Measurements from ENCODE around the gene EFEMP1. TPM values are rescaled to one million over a fixed set of nuclear protein-coding genes. Genes with fewer than 3 reads are reported as not detected.

The EFEMP1 gene
- polyA plus RNA-seq, 1 donor, result 29.9 TPM

- DNase-seq (ENCODE audit: low read depth), result no peak
Measured at GRCh38 chr2:55898386-55899040, 25.1 kb downstream of the EFEMP1 start.

- no peak for DNase-seq (ENCODE audit: low read depth)
Measured at GRCh38 chr2:55896633-55897032, 26.9 kb downstream of the EFEMP1 start.

- no peak for DNase-seq (ENCODE audit: low read depth)
Measured at GRCh38 chr2:55894720-55895119, 28.9 kb downstream of the EFEMP1 start.

GRCh38 chr2:55891671-55892094 lies 31.9 kb downstream of the EFEMP1 start:
- no peak for DNase-seq (ENCODE audit: low read depth)

- no peak for DNase-seq (ENCODE audit: low read depth)
Measured at GRCh38 chr2:55888936-55889335, 34.6 kb downstream of the EFEMP1 start.

- no peak for DNase-seq (ENCODE audit: low read depth)
Measured at GRCh38 chr2:55887901-55888624, 35.5 kb downstream of the EFEMP1 start.

- no peak for DNase-seq (ENCODE audit: low read depth)
Measured at GRCh38 chr2:55887351-55887750, 36.2 kb downstream of the EFEMP1 start.

GRCh38 chr2:55885944-55886281 lies 37.7 kb downstream of the EFEMP1 start:
- DNase-seq (ENCODE audit: low read depth), result no peak

GRCh38 chr2:55885127-55885943 lies 38.2 kb downstream of the EFEMP1 start:
- DNase-seq (ENCODE audit: low read depth), result no peak

- DNase-seq (ENCODE audit: low read depth), result no peak
Measured at GRCh38 chr2:55883829-55884228, 39.8 kb downstream of the EFEMP1 start.

- DNase-seq (ENCODE audit: low read depth), result no peak
Measured at GRCh38 chr2:55883357-55883756, 40.2 kb downstream of the EFEMP1 start.

GRCh38 chr2:55882954-55883353 lies 40.6 kb downstream of the EFEMP1 start:
- DNase-seq (ENCODE audit: low read depth), result no peak

- no peak for DNase-seq (ENCODE audit: low read depth)
Measured at GRCh38 chr2:55880416-55881143, 43.0 kb downstream of the EFEMP1 start.

GRCh38 chr2:55879976-55880375 lies 43.6 kb downstream of the EFEMP1 start:
- DNase-seq (ENCODE audit: low read depth), result no peak

GRCh38 chr2:55877087-55877436 lies 46.5 kb downstream of the EFEMP1 start:
- no peak for DNase-seq (ENCODE audit: low read depth)

GRCh38 chr2:55876429-55877086 lies 47.0 kb downstream of the EFEMP1 start:
- DNase-seq (ENCODE audit: low read depth), result no peak

GRCh38 chr2:55875434-55876135 lies 48.0 kb downstream of the EFEMP1 start:
- DNase-seq (ENCODE audit: low read depth), result no peak

- DNase-seq (ENCODE audit: low read depth), result no peak
Measured at GRCh38 chr2:55874338-55874737, 49.2 kb downstream of the EFEMP1 start.

- no peak for DNase-seq (ENCODE audit: low read depth)
Measured at GRCh38 chr2:55871637-55872036, 51.9 kb downstream of the EFEMP1 start.

GRCh38 chr2:55869637-55870325 lies 53.8 kb downstream of the EFEMP1 start:
- no peak for DNase-seq (ENCODE audit: low read depth)
